Measurements from ENCODE around the gene HSPB8.

GRCh38 chr12:119167902-119168301 lies 10.8 kb upstream of the HSPB8 start:
- no peak for TF ChIP-seq CTCF (IDR thresholded peaks at IDR 0.05)
- TF ChIP-seq ZFX (IDR thresholded peaks at IDR 0.05; ENCODE audit: borderline replicate concordance): no peak
